Panc1 (cell line): Measurements from ENCODE around the gene RAI14. TPM values are rescaled to one million over a fixed set of nuclear protein-coding genes. Genes with fewer than 3 reads are reported as not detected.

Source experiments
- ATAC-seq: fragments of 200-7000 bp; cut with Tn5 transposase; 2 replicates; pipeline ENCODE4 v1.9.1; 2020; ENCODE audit warnings: mild to moderate bottlenecking, moderate library complexity
- BruUV-seq: library from RNA; stranded (reverse); fragments of 400-500 nt; replicated peaks from 2 replicates; lab custom pipeline; 2021; lab: Mats Ljungman, UMichigan
- CTCF ChIA-PET: fragments of 300-600 bp; sonication (Branson Sonifier 250); formaldehyde crosslinking; loops from one replicate; lab custom pipeline; 2022; ENCODE audit warnings: antibody characterized with exemption; lab: Charles Lee
- POLR2A ChIA-PET: fragments of 300-600 bp; sonication (Branson Sonifier 250); formaldehyde crosslinking; loops from one replicate; lab custom pipeline; 2022; ENCODE audit warnings: antibody characterized with exemption; lab: Charles Lee
- DNase-seq: peaks from one replicate; pipeline ENCODE4 v3.0.0-alpha.2; 2010; ENCODE audit warnings: low read depth, low spot score
- H3K27ac ChIP-seq: 2 replicates; pipeline ENCODE4 v1.5.1; 2011; ENCODE audit warnings: mild to moderate bottlenecking, low read length, inconsistent platforms
- H3K27me3 ChIP-seq: fragments of 200-500 bp; sonication (Bioruptor generic); 2 replicates; pipeline ENCODE4 v1.6.0; 2014; ENCODE audit warnings: low read length, inconsistent platforms; ENCODE audit not compliant: control insufficient read depth, insufficient read depth
- H3K36me3 ChIP-seq: fragments of 200-500 bp; sonication (Bioruptor generic); 2 replicates; pipeline ENCODE4 v1.5.1; 2014; ENCODE audit warnings: inconsistent platforms, mild to moderate bottlenecking, low read length, moderate library complexity; ENCODE audit not compliant: control insufficient read depth, insufficient read depth
- H3K4me1 ChIP-seq: 2 replicates; pipeline ENCODE4 v1.5.1; 2011; ENCODE audit warnings: inconsistent platforms, mild to moderate bottlenecking, low read length, moderate library complexity; ENCODE audit not compliant: control insufficient read depth, insufficient read depth
- H3K4me3 ChIP-seq, 2 experiments: 2 replicates each; pipeline ENCODE4 v1.5.1; 2011 to 2012; ENCODE audit warnings: low read depth in 2 of 2, low read length in 2 of 2, mild to moderate bottlenecking in 2 of 2, inconsistent platforms in 1 of 2, moderate library complexity in 1 of 2
- H3K9me3 ChIP-seq: fragments of 200-500 bp; sonication (Bioruptor generic); 2 replicates; pipeline ENCODE4 v1.5.1; 2014; ENCODE audit warnings: low read depth, mild to moderate bottlenecking, inconsistent platforms, low read length, moderate library complexity; ENCODE audit not compliant: control insufficient read depth, insufficient read depth
- CTCF ChIP-seq: fragments of 450-650 bp; IDR thresholded peaks from 2 replicates; pipeline ENCODE4 v1.5.1; 2017; ENCODE audit warnings: mild to moderate bottlenecking
- POLR2AphosphoS5 ChIP-seq: IDR thresholded peaks from 2 replicates; pipeline ENCODE4 v1.6.1; 2012; ENCODE audit warnings: mild to moderate bottlenecking, low read depth, low read length, moderate library complexity
- REST ChIP-seq, 2 experiments: IDR thresholded peaks; 2 replicates each; pipeline ENCODE4 v1.6.1; 2011 to 2012; ENCODE audit warnings: low read depth in 2 of 2, control low read depth in 1 of 2, low read length in 1 of 2, mild to moderate bottlenecking in 1 of 2, moderate library complexity in 1 of 2; ENCODE audit not compliant: insufficient read depth in 1 of 2
- SIN3A ChIP-seq: IDR thresholded peaks from 2 replicates; pipeline ENCODE4 v1.6.1; 2012; ENCODE audit warnings: low read depth, mild to moderate bottlenecking, low read length, moderate library complexity, borderline replicate concordance; ENCODE audit not compliant: insufficient read depth
- TCF7L2 ChIP-seq: IDR thresholded peaks from 2 replicates; pipeline ENCODE4 v1.6.1; 2011; ENCODE audit warnings: mild to moderate bottlenecking, low read depth, low read length, inconsistent platforms
- in situ Hi-C: cut with HindIII; loops from 2 replicates; pipeline ENCODE4 v1.10.0; 2016; ENCODE audit warnings: low sequenced_read_pairs, low pct_unique_long_range_greater_than_20kb
- intact Hi-C: fragments of 100-400 bp; cut with micrococcal nuclease; formaldehyde crosslinking; loops from one replicate; pipeline ENCODE4 v1.10.0; 2022; ENCODE audit not compliant: unreplicated experiment
- total RNA-seq: library from RNA; stranded (reverse); gene quantifications from one replicate; pipeline ENCODE4 v1.2.1, GENCODE V29; 2021; ENCODE audit not compliant: unreplicated experiment

Gene RAI14
- total RNA-seq, 1 experiment from 2014 or later, result 18.5 TPM

- H3K27ac ChIP-seq, result no peak overlapping the region
- intact Hi-C loops, result no loop called here
These were observed 178.1 kb downstream of the RAI14 start for GRCh38 chr5:34833976-34834793.

GRCh38 chr5:34834794-34835089 is 178.6 kb downstream of the RAI14 start:
- no peak for TF ChIP-seq CTCF
- TF ChIP-seq TCF7L2, result no peak
- in situ Hi-C loops, result no loop called here
- intact Hi-C loops, result no loop called here
- Histone ChIP-seq H3K4me3 (no peak overlapping the region), H3K36me3 (no peaks in the 10 kb centered on the region), H3K4me1 (no peaks in the 10 kb centered on the region), H3K9me3 (no peaks in the 10 kb centered on the region), H3K27ac (no peak overlapping the region), H3K27me3 (no peaks in the 10 kb centered on the region)
- DNase-seq (no peak), ATAC-seq (no peak)
- CTCF ChIA-PET, result no interaction called here
- POLR2A ChIA-PET, result no interaction called here
- BruUV-seq, result no TSS peak

More at GRCh38 chr5:34833976-34834793, 178.1 kb downstream of the RAI14 start:
- CTCF ChIA-PET, result no interaction called here
- H3K27me3 ChIP-seq, result no peaks in the 10 kb centered on the region
- no peak for DNase-seq
- TF ChIP-seq SIN3A (no peak), POLR2AphosphoS5 (no peak), TCF7L2 (no peak), REST (IDR thresholded peaks at IDR 0.05; ENCODE audit: insufficient read depth in 1 of 2, low read depth in 2 of 2, low read length in 1 of 2) (no peak), CTCF (no peak)
- POLR2A ChIA-PET, result no interaction called here
- no peak for ATAC-seq
- H3K9me3 ChIP-seq, result no peaks in the 10 kb centered on the region
- H3K4me1 ChIP-seq, result no peaks in the 10 kb centered on the region
- H3K4me3 ChIP-seq, result no peak overlapping the region
- in situ Hi-C loops, result no loop called here
- no TSS peak for BruUV-seq
- no peaks in the 10 kb centered on the region for H3K36me3 ChIP-seq
